OCI-LY3 (cell line): ENCODE results near the gene NRXN3.
"Not testable (repeated sequence)": the region's sequence is repeated elsewhere in the genome, so short reads cannot be mapped to it uniquely, and the experiment has no call there.

Experiments used
- H2AFZ ChIP-seq: fragments of 200-600, 300-600 bp; shearing (Covaris generic); 2 replicates; pipeline ENCODE4 v1.6.0; 2014; ENCODE audit warnings: antibody characterized with exemption, low read depth, low read length
- H3K27ac ChIP-seq: fragments of 200-600, 300-600 bp; sonication (generic); 2 replicates; pipeline ENCODE4 v1.5.1; 2014; ENCODE audit warnings: mild to moderate bottlenecking, low read length, moderate library complexity, mixed read lengths
- H3K27me3 ChIP-seq: fragments of 200-600, 300-600 bp; sonication (generic); 2 replicates; pipeline ENCODE4 v1.6.1; 2014; ENCODE audit warnings: low read depth, low read length, mixed read lengths
- H3K36me3 ChIP-seq: fragments of 200-600, 300-600 bp; sonication (generic); replicated peaks from 2 replicates; pipeline ENCODE3; 2014; ENCODE audit warnings: low read depth, low read length, mixed read lengths
- H3K4me1 ChIP-seq: fragments of 300-600, 200-600 bp; sonication (generic); 2 replicates; pipeline ENCODE4 v1.6.1; 2014; ENCODE audit warnings: low read length, mixed read lengths
- H3K4me2 ChIP-seq: fragments of 200-600, 300-600 bp; sonication (generic); 2 replicates; pipeline ENCODE4 v1.6.1; 2014; ENCODE audit warnings: low read length, mixed read lengths
- H3K4me3 ChIP-seq: fragments of 300-600, 200-600 bp; sonication (generic); 2 replicates; pipeline ENCODE4 v1.5.1; 2014; ENCODE audit warnings: antibody characterized with exemption, mild to moderate bottlenecking, low read length, moderate library complexity
- H3K79me2 ChIP-seq: fragments of 300-600, 200-600 bp; shearing (Covaris generic); 2 replicates; pipeline ENCODE4 v1.6.1; 2014; ENCODE audit warnings: mild to moderate bottlenecking, low read length, mixed read lengths
- H3K9ac ChIP-seq: fragments of 300-600, 200-600 bp; shearing (Covaris generic); 2 replicates; pipeline ENCODE4 v1.6.0; 2014; ENCODE audit warnings: mild to moderate bottlenecking, low read length, moderate library complexity
- H3K9me3 ChIP-seq: fragments of 200-600, 300-600 bp; shearing (Covaris generic); 2 replicates; pipeline ENCODE4 v1.6.1; 2014; ENCODE audit warnings: low read length, mixed read lengths; ENCODE audit not compliant: insufficient read depth
- H4K20me1 ChIP-seq: fragments of 200-600, 300-600 bp; sonication (generic); 2 replicates; pipeline ENCODE4 v1.6.1; 2016; ENCODE audit warnings: low read length, mixed read lengths; ENCODE audit not compliant: insufficient read depth
- CTCF ChIP-seq: fragments of 200-600, 300-600 bp; sonication (generic); IDR thresholded peaks from 2 replicates; pipeline ENCODE4 v1.5.1; 2014; ENCODE audit warnings: antibody characterized with exemption, low read length, low read depth
- EZH2phosphoT487 ChIP-seq: fragments of 200-600 bp; shearing (Covaris generic); IDR thresholded peaks from 2 replicates; pipeline ENCODE4 v1.6.1; 2018; ENCODE audit warnings: antibody characterized with exemption, mixed run types, low read depth

The NRXN3 gene

GRCh38 chr14:79103764-79104163, 933.6 kb downstream of the NRXN3 start:
- no peak overlapping the region for H3K4me2 ChIP-seq
- H3K9ac ChIP-seq = no peak overlapping the region
- H3K4me3 ChIP-seq = no peak overlapping the region
- no peak overlapping the region for H2AFZ ChIP-seq
- no peaks in the 10 kb centered on the region for H3K4me1 ChIP-seq
- H3K9me3 ChIP-seq = no peaks in the 10 kb centered on the region
- no peak overlapping the region for H3K27ac ChIP-seq
- no peaks in the 10 kb centered on the region for H4K20me1 ChIP-seq
- H3K36me3 ChIP-seq = no peaks in the 10 kb centered on the region
- no peaks in the 10 kb centered on the region for H3K27me3 ChIP-seq
- H3K79me2 ChIP-seq = no peaks in the 10 kb centered on the region
- no peak for TF ChIP-seq EZH2phosphoT487
- TF ChIP-seq CTCF = no peak

- not testable (repeated sequence) for H2AFZ ChIP-seq, H3K4me2 ChIP-seq, H3K9me3 ChIP-seq, H3K36me3 ChIP-seq, H4K20me1 ChIP-seq, H3K9ac ChIP-seq, H3K79me2 ChIP-seq, H3K4me1 ChIP-seq, H3K4me3 ChIP-seq, H3K27ac ChIP-seq, H3K27me3 ChIP-seq
Measured at GRCh38 chr14:79110564-79110963, 940.4 kb downstream of the NRXN3 start.

GRCh38 chr14:79111987-79112501, 941.9 kb downstream of the NRXN3 start:
- Histone ChIP-seq H3K4me3 (no peak overlapping the region), H3K9me3 (no peaks in the 10 kb centered on the region), H3K79me2 (no peaks in the 10 kb centered on the region), H3K36me3 (no peaks in the 10 kb centered on the region), H3K4me1 (no peaks in the 10 kb centered on the region), H3K4me2 (no peak overlapping the region), H3K9ac (no peak overlapping the region), H4K20me1 (no peaks in the 10 kb centered on the region), H2AFZ (no peak overlapping the region), H3K27me3 (no peaks in the 10 kb centered on the region), H3K27ac (no peak overlapping the region)
- no peak for TF ChIP-seq EZH2phosphoT487
- no peak for TF ChIP-seq CTCF

GRCh38 chr14:79117561-79117960, 947.4 kb downstream of the NRXN3 start:
- no peak overlapping the region for H2AFZ ChIP-seq
- no peaks in the 10 kb centered on the region for H3K4me1 ChIP-seq
- no peaks in the 10 kb centered on the region for H3K9me3 ChIP-seq
- H3K27me3 ChIP-seq = no peaks in the 10 kb centered on the region
- no peaks in the 10 kb centered on the region for H4K20me1 ChIP-seq
- no peak overlapping the region for H3K4me2 ChIP-seq
- no peak overlapping the region for H3K4me3 ChIP-seq
- no peaks in the 10 kb centered on the region for H3K36me3 ChIP-seq
- TF ChIP-seq CTCF (no peak), EZH2phosphoT487 (no peak)
- no peak overlapping the region for H3K27ac ChIP-seq
- H3K9ac ChIP-seq = no peak overlapping the region
- H3K79me2 ChIP-seq = no peaks in the 10 kb centered on the region

- no peaks in the 10 kb centered on the region for H3K9me3 ChIP-seq
- H3K36me3 ChIP-seq = no peaks in the 10 kb centered on the region
- H3K4me2 ChIP-seq = no peak overlapping the region
- H4K20me1 ChIP-seq = no peaks in the 10 kb centered on the region
- no peak overlapping the region for H3K9ac ChIP-seq
- no peak overlapping the region for H3K4me3 ChIP-seq
- no peaks in the 10 kb centered on the region for H3K4me1 ChIP-seq
- H3K27me3 ChIP-seq = no peaks in the 10 kb centered on the region
- TF ChIP-seq EZH2phosphoT487 (no peak), CTCF (no peak)
- H2AFZ ChIP-seq = no peak overlapping the region
- no peak overlapping the region for H3K27ac ChIP-seq
- H3K79me2 ChIP-seq = no peaks in the 10 kb centered on the region
Measured at GRCh38 chr14:79118291-79118690, 948.1 kb downstream of the NRXN3 start.
